Panc1 (cell line): Measurements from ENCODE around the gene CDADC1. TPM values are rescaled to one million over a fixed set of nuclear protein-coding genes. Genes with fewer than 3 reads are reported as not detected.

ENCODE experiments used
- ATAC-seq: fragments of 200-7000 bp; cut with Tn5 transposase; 2 replicates; pipeline ENCODE4 v1.9.1; 2020; ENCODE audit warnings: mild to moderate bottlenecking, moderate library complexity
- BruUV-seq: library from RNA; stranded (reverse); fragments of 400-500 nt; replicated peaks from 2 replicates; lab custom pipeline; 2021; lab: Mats Ljungman, UMichigan
- CTCF ChIA-PET: fragments of 300-600 bp; sonication (Branson Sonifier 250); formaldehyde crosslinking; loops from one replicate; lab custom pipeline; 2022; ENCODE audit warnings: antibody characterized with exemption; lab: Charles Lee
- POLR2A ChIA-PET: fragments of 300-600 bp; sonication (Branson Sonifier 250); formaldehyde crosslinking; loops from one replicate; lab custom pipeline; 2022; ENCODE audit warnings: antibody characterized with exemption; lab: Charles Lee
- DNase-seq: peaks from one replicate; pipeline ENCODE4 v3.0.0-alpha.2; 2010; ENCODE audit warnings: low read depth, low spot score
- H3K27ac ChIP-seq: 2 replicates; pipeline ENCODE4 v1.5.1; 2011; ENCODE audit warnings: mild to moderate bottlenecking, low read length, inconsistent platforms
- H3K27me3 ChIP-seq: fragments of 200-500 bp; sonication (Bioruptor generic); 2 replicates; pipeline ENCODE4 v1.6.0; 2014; ENCODE audit warnings: low read length, inconsistent platforms; ENCODE audit not compliant: control insufficient read depth, insufficient read depth
- H3K36me3 ChIP-seq: fragments of 200-500 bp; sonication (Bioruptor generic); 2 replicates; pipeline ENCODE4 v1.5.1; 2014; ENCODE audit warnings: inconsistent platforms, mild to moderate bottlenecking, low read length, moderate library complexity; ENCODE audit not compliant: control insufficient read depth, insufficient read depth
- H3K4me1 ChIP-seq: 2 replicates; pipeline ENCODE4 v1.5.1; 2011; ENCODE audit warnings: inconsistent platforms, mild to moderate bottlenecking, low read length, moderate library complexity; ENCODE audit not compliant: control insufficient read depth, insufficient read depth
- H3K4me3 ChIP-seq, 2 experiments: 2 replicates each; pipeline ENCODE4 v1.5.1; 2011 to 2012; ENCODE audit warnings: low read depth in 2 of 2, low read length in 2 of 2, mild to moderate bottlenecking in 2 of 2, inconsistent platforms in 1 of 2, moderate library complexity in 1 of 2
- H3K9me3 ChIP-seq: fragments of 200-500 bp; sonication (Bioruptor generic); 2 replicates; pipeline ENCODE4 v1.5.1; 2014; ENCODE audit warnings: low read depth, mild to moderate bottlenecking, inconsistent platforms, low read length, moderate library complexity; ENCODE audit not compliant: control insufficient read depth, insufficient read depth
- POLR2AphosphoS5 ChIP-seq: IDR thresholded peaks from 2 replicates; pipeline ENCODE4 v1.6.1; 2012; ENCODE audit warnings: mild to moderate bottlenecking, low read depth, low read length, moderate library complexity
- REST ChIP-seq, 2 experiments: IDR thresholded peaks; 2 replicates each; pipeline ENCODE4 v1.6.1; 2011 to 2012; ENCODE audit warnings: low read depth in 2 of 2, control low read depth in 1 of 2, low read length in 1 of 2, mild to moderate bottlenecking in 1 of 2, moderate library complexity in 1 of 2; ENCODE audit not compliant: insufficient read depth in 1 of 2
- SIN3A ChIP-seq: IDR thresholded peaks from 2 replicates; pipeline ENCODE4 v1.6.1; 2012; ENCODE audit warnings: low read depth, mild to moderate bottlenecking, low read length, moderate library complexity, borderline replicate concordance; ENCODE audit not compliant: insufficient read depth
- TCF7L2 ChIP-seq: IDR thresholded peaks from 2 replicates; pipeline ENCODE4 v1.6.1; 2011; ENCODE audit warnings: mild to moderate bottlenecking, low read depth, low read length, inconsistent platforms
- in situ Hi-C: cut with HindIII; loops from 2 replicates; pipeline ENCODE4 v1.10.0; 2016; ENCODE audit warnings: low sequenced_read_pairs, low pct_unique_long_range_greater_than_20kb
- intact Hi-C: fragments of 100-400 bp; cut with micrococcal nuclease; formaldehyde crosslinking; loops from one replicate; pipeline ENCODE4 v1.10.0; 2022; ENCODE audit not compliant: unreplicated experiment
- total RNA-seq: library from RNA; stranded (reverse); gene quantifications from one replicate; pipeline ENCODE4 v1.2.1, GENCODE V29; 2021; ENCODE audit not compliant: unreplicated experiment
- TF ChIP-seq, protein P1 (sequence below): fragments of 450-650 bp; IDR thresholded peaks from 2 replicates; pipeline ENCODE4 v1.5.1; 2017; ENCODE audit warnings: mild to moderate bottlenecking

The CDADC1 gene
- total RNA-seq, 1 experiment from 2014 or later: 11.8 TPM

GRCh38 chr13:49220036-49220855, 27.5 kb upstream of the CDADC1 start, which contains the start of gene MLNR:
TSS of gene MLNR (plus strand) at chr13:49220338. CDS start at chr13:49220338, 0 bp downstream.
- in situ Hi-C loops (no loop called here), intact Hi-C loops (no loop called here)
- H3K36me3 ChIP-seq: no peaks in the 10 kb centered on the region
- no peaks in the 10 kb centered on the region for H3K9me3 ChIP-seq
- H3K27ac ChIP-seq: peak within 1 kb of the TSS; percentile 57; the same call in 1 of the 2 replicates
- BruUV-seq: no TSS peak
- TF ChIP-seq POLR2AphosphoS5 (no peak), SIN3A (no peak), TCF7L2 (no peak), REST (IDR thresholded peaks at IDR 0.05; ENCODE audit: insufficient read depth in 1 of 2, low read depth in 2 of 2, low read length in 1 of 2) (no peak)
- TF ChIP-seq, protein P1, sequence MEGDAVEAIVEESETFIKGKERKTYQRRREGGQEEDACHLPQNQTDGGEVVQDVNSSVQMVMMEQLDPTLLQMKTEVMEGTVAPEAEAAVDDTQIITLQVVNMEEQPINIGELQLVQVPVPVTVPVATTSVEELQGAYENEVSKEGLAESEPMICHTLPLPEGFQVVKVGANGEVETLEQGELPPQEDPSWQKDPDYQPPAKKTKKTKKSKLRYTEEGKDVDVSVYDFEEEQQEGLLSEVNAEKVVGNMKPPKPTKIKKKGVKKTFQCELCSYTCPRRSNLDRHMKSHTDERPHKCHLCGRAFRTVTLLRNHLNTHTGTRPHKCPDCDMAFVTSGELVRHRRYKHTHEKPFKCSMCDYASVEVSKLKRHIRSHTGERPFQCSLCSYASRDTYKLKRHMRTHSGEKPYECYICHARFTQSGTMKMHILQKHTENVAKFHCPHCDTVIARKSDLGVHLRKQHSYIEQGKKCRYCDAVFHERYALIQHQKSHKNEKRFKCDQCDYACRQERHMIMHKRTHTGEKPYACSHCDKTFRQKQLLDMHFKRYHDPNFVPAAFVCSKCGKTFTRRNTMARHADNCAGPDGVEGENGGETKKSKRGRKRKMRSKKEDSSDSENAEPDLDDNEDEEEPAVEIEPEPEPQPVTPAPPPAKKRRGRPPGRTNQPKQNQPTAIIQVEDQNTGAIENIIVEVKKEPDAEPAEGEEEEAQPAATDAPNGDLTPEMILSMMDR: peak; percentile 55
- peak; percentile 97 for ATAC-seq
- H3K27me3 ChIP-seq: no peaks in the 10 kb centered on the region
- DNase-seq: no peak
- no peaks in the 10 kb centered on the region for H3K4me1 ChIP-seq
- POLR2A ChIA-PET: no interaction called here
- H3K4me3 ChIP-seq: peak within 1 kb of the TSS; percentile 40 to 50
- CTCF ChIA-PET: no interaction called here

- no peak overlapping the region for H3K27ac ChIP-seq
- ChIA-PET POLR2A (no interaction called here), CTCF (no interaction called here)
- DNase-seq (no peak), ATAC-seq (no peak)
- no peaks in the 10 kb centered on the region for H3K4me1 ChIP-seq
- H3K27me3 ChIP-seq: no peaks in the 10 kb centered on the region
- in situ Hi-C loops: no loop called here
- H3K36me3 ChIP-seq: no peaks in the 10 kb centered on the region
- H3K9me3 ChIP-seq: no peaks in the 10 kb centered on the region
- no peak overlapping the region for H3K4me3 ChIP-seq
- no TSS peak for BruUV-seq
- TF ChIP-seq POLR2AphosphoS5: no peak
- intact Hi-C loops: no loop called here
Measured at GRCh38 chr13:49220856-49221589, 26.7 kb upstream of the CDADC1 start.
